Vagina (tissue), 2 donors: ENCODE data around the gene INPP4A. TPM values are rescaled to one million over a fixed set of nuclear protein-coding genes. Genes with fewer than 3 reads are reported as not detected.

Source experiments
- DNase-seq, 2 donors: peaks; one replicate each; pipeline ENCODE4 v3.0.0-alpha.2; 2017; ENCODE audit errors: extremely low spot score in 2 of 2
- H3K27ac ChIP-seq: fragments of 200-600 bp; sonication (generic); one replicate; pipeline ENCODE4 v1.5.1; 2019
- H3K27me3 ChIP-seq: fragments of 200-600 bp; sonication (generic); one replicate; pipeline ENCODE4 v1.5.1; 2019
- H3K36me3 ChIP-seq, 2 donors: fragments of 200-600 bp; sonication (generic); one replicate each; pipeline ENCODE4 v1.5.1; 2017 to 2019
- H3K4me1 ChIP-seq: fragments of 200-600 bp; sonication (generic); one replicate; pipeline ENCODE4 v1.5.1; 2019
- H3K4me3 ChIP-seq, 2 donors: fragments of 200-600 bp; sonication (generic); 1 replicate in 1 of 2; 2 replicates in 1 of 2; pipeline ENCODE4 v1.5.1; 2016 to 2019
- H3K9me3 ChIP-seq: fragments of 200-600 bp; sonication (generic); one replicate; pipeline ENCODE4 v1.5.1; 2019
- POLR2A ChIP-seq, 2 donors: fragments of 450-650 bp; IDR thresholded peaks; one replicate each; pipeline ENCODE4 v1.6.1; 2017; ENCODE audit warnings: antibody characterized with exemption in 2 of 2, mild to moderate bottlenecking in 2 of 2, moderate library complexity in 2 of 2
- POLR2AphosphoS5 ChIP-seq, 2 donors: sonication (generic); formaldehyde crosslinking; IDR thresholded peaks; one replicate each; pipeline ENCODE4 v1.9.0; 2017; ENCODE audit warnings: antibody characterized with exemption in 2 of 2, mild to moderate bottlenecking in 2 of 2, low read depth in 1 of 2; ENCODE audit not compliant: insufficient read depth in 1 of 2
- intact Hi-C: fragments of 100-400 bp; cut with DNase I; formaldehyde crosslinking; loops from one replicate; pipeline ENCODE4 v1.15.1; 2023
- total RNA-seq: library from RNA; depleted of rRNA; stranded (reverse); fragments of >200 nt; gene quantifications from one replicate; pipeline ENCODE4 v1.2.3, GENCODE V29; 2016
- TF ChIP-seq, protein P1 (sequence below), 3 experiments: fragments of 450-650 bp in 2 of 3; fragments of 200-600 bp in 1 of 3; sonication (generic) in 1 of 3; IDR thresholded peaks; one replicate each; pipeline ENCODE4 v1.5.1; 2017 to 2019; ENCODE audit warnings: antibody characterized with exemption in 3 of 3, mild to moderate bottlenecking in 2 of 3, moderate library complexity in 2 of 3

Gene INPP4A
- total RNA-seq, 1 donor from 2014 or later, result 38.1 TPM

- no peaks in the 10 kb centered on the region for H3K9me3 ChIP-seq
- peaks cover 0 to 29% of the 10 kb centered on the region in 2 donors for H3K36me3 ChIP-seq
- DNase-seq, result no peak
- H3K4me3 ChIP-seq, result no peak overlapping the region
- no peaks in the 10 kb centered on the region for H3K4me1 ChIP-seq
- intact Hi-C loops, result no loop called here
- no peak overlapping the region for H3K27ac ChIP-seq
- no peaks in the 10 kb centered on the region for H3K27me3 ChIP-seq
- TF ChIP-seq, protein P1, sequence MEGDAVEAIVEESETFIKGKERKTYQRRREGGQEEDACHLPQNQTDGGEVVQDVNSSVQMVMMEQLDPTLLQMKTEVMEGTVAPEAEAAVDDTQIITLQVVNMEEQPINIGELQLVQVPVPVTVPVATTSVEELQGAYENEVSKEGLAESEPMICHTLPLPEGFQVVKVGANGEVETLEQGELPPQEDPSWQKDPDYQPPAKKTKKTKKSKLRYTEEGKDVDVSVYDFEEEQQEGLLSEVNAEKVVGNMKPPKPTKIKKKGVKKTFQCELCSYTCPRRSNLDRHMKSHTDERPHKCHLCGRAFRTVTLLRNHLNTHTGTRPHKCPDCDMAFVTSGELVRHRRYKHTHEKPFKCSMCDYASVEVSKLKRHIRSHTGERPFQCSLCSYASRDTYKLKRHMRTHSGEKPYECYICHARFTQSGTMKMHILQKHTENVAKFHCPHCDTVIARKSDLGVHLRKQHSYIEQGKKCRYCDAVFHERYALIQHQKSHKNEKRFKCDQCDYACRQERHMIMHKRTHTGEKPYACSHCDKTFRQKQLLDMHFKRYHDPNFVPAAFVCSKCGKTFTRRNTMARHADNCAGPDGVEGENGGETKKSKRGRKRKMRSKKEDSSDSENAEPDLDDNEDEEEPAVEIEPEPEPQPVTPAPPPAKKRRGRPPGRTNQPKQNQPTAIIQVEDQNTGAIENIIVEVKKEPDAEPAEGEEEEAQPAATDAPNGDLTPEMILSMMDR (IDR thresholded peaks at IDR 0.05), result no peak
- TF ChIP-seq POLR2A (IDR thresholded peaks at IDR 0.05) (no peak), POLR2AphosphoS5 (IDR thresholded peaks at IDR 0.05; ENCODE audit: insufficient read depth in 1 of 2, low read depth in 1 of 2) (no peak)
These were observed 93.8 kb downstream of the INPP4A start for GRCh38 chr2:98538280-98539041.

- Histone ChIP-seq H3K4me1 (no peaks in the 10 kb centered on the region), H3K27me3 (no peaks in the 10 kb centered on the region), H3K36me3 (peaks cover 0 to 29% of the 10 kb centered on the region in 2 donors), H3K9me3 (no peaks in the 10 kb centered on the region), H3K4me3 (no peak overlapping the region), H3K27ac (no peak overlapping the region)
- no peak for TF ChIP-seq POLR2AphosphoS5 (IDR thresholded peaks at IDR 0.05; ENCODE audit: insufficient read depth in 1 of 2, low read depth in 1 of 2)
- no peak for TF ChIP-seq POLR2A (IDR thresholded peaks at IDR 0.05)
- TF ChIP-seq, protein P1 (IDR thresholded peaks at IDR 0.05), result no peak
- intact Hi-C loops, result no loop called here
- no peak for DNase-seq
These were observed 94.5 kb downstream of the INPP4A start for GRCh38 chr2:98539056-98539735.

DNA sequence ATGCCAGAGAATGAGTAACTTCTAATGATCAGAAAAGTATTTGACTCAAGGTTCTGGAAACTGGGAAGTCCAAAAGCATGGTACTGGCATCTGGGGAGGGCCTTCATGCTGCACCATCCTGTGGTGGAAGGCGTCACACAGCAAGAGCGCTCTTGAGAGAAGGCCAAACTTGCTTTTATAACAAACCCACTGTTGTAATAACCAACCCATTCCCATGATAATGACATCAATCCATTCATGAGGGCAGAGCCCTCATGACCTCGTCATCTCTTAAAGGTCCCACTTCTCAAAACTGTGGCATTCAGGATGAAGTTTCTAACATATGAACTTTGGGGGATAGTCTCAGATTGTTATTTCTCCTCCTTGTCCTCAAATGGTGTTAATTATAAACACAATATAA is 95.9 kb downstream of the INPP4A start:
- H3K4me1 ChIP-seq, result no peaks in the 10 kb centered on the region
- no peak for TF ChIP-seq POLR2A (IDR thresholded peaks at IDR 0.05)
- TF ChIP-seq POLR2AphosphoS5 (IDR thresholded peaks at IDR 0.05; ENCODE audit: insufficient read depth in 1 of 2, low read depth in 1 of 2), result no peak
- TF ChIP-seq, protein P1 (IDR thresholded peaks at IDR 0.05), result no peak
- no peak for DNase-seq
- H3K36me3 ChIP-seq, result peaks cover 0 to 38% of the 10 kb centered on the region in 2 donors
- H3K27me3 ChIP-seq, result no peaks in the 10 kb centered on the region
- no peak overlapping the region for H3K27ac ChIP-seq
- H3K9me3 ChIP-seq, result no peaks in the 10 kb centered on the region
- intact Hi-C loops, result no loop called here
- no peak overlapping the region for H3K4me3 ChIP-seq

DNA sequence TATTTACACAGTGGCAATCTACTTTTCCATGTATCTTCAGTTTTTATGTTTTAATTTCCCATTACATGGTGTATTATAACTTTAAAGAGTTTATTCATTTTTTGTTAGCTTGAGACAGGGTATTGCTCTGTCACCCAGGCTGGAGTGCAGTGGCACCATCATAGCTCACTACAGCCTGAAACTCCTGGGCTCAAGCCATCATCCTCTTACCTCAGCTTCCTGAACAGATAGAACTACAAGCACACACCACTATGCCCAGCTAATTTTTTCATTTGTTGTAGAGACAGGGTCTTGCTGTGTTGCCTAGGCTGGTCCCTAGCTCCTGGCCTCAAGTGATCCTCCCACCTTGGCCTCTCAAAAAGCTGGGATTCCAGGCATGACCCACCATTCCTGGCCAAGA is 96.8 kb downstream of the INPP4A start:
- no peak overlapping the region for H3K27ac ChIP-seq
- TF ChIP-seq POLR2A (IDR thresholded peaks at IDR 0.05), result no peak
- TF ChIP-seq, protein P1 (IDR thresholded peaks at IDR 0.05), result no peak
- no peak for TF ChIP-seq POLR2AphosphoS5 (IDR thresholded peaks at IDR 0.05; ENCODE audit: insufficient read depth in 1 of 2, low read depth in 1 of 2)
- intact Hi-C loops, result no loop called here
- H3K4me3 ChIP-seq, result no peak overlapping the region
- DNase-seq, result no peak
- no peaks in the 10 kb centered on the region for H3K4me1 ChIP-seq
- H3K9me3 ChIP-seq, result no peaks in the 10 kb centered on the region
- H3K27me3 ChIP-seq, result no peaks in the 10 kb centered on the region
- H3K36me3 ChIP-seq, result peaks cover 0 to 48% of the 10 kb centered on the region in 2 donors

GRCh38 chr2:98541906-98542305 is 97.2 kb downstream of the INPP4A start:
- peaks cover 0 to 50% of the 10 kb centered on the region in 2 donors for H3K36me3 ChIP-seq
- TF ChIP-seq, protein P1 (IDR thresholded peaks at IDR 0.05), result no peak
- TF ChIP-seq POLR2AphosphoS5 (IDR thresholded peaks at IDR 0.05; ENCODE audit: insufficient read depth in 1 of 2, low read depth in 1 of 2), result no peak
- no peak for TF ChIP-seq POLR2A (IDR thresholded peaks at IDR 0.05)
- no peaks in the 10 kb centered on the region for H3K9me3 ChIP-seq
- intact Hi-C loops, result no loop called here
- no peak overlapping the region for H3K27ac ChIP-seq
- no peaks in the 10 kb centered on the region for H3K27me3 ChIP-seq
- no peaks in the 10 kb centered on the region for H3K4me1 ChIP-seq
- DNase-seq, result no peak
- no peak overlapping the region for H3K4me3 ChIP-seq
